ENCODE data around the gene TMTC1.

GRCh38 chr12:29581631-29582030 is 202.1 kb downstream of the TMTC1 start:
- TF ChIP-seq CTCF (IDR thresholded peaks at IDR 0.05; ENCODE audit: poor library complexity), result no peak
- TF ChIP-seq EZH2phosphoT487 (IDR thresholded peaks at IDR 0.05; ENCODE audit: low read depth, severe bottlenecking, unreplicated experiment), result no peak

Data from hepatocyte (in vitro differentiated cells).